Activated CD4-positive, alpha-beta T cell treated with anti-CD3 and anti-CD28 coated beads, Interleukin-2, amount 50 U/mL, for 24 hours (primary cell): ENCODE measurements around the gene ZNF606.
"Not testable (repeated sequence)": the region's sequence is repeated elsewhere in the genome, so short reads cannot be mapped to it uniquely, and the experiment has no call there.

ENCODE experiments used
- DNase-seq, 2 donors: peaks; one replicate each; pipeline ENCODE4 v3.0.0-alpha.2; 2020; ENCODE audit warnings: low read depth in 1 of 2, low spot score in 1 of 2

The ZNF606 gene

GRCh38 chr19:58010507-58010906 lies 7.9 kb upstream of the ZNF606 start:
- DNase-seq: no peak

GRCh38 chr19:58009666-58010301 lies 7.2 kb upstream of the ZNF606 start:
- DNase-seq: peak in 1 of 2 donors; percentile 30

- DNase-seq: no peak
These were observed 6.7 kb upstream of the ZNF606 start for GRCh38 chr19:58009301-58009665.

GRCh38 chr19:58008877-58009276 lies 6.3 kb upstream of the ZNF606 start:
- not testable (repeated sequence) for DNase-seq

GRCh38 chr19:58007285-58007684 lies 4.7 kb upstream of the ZNF606 start:
- no peak for DNase-seq

GRCh38 chr19:58003174-58003828 lies 681 bp upstream of the ZNF606 start:
- no peak for DNase-seq

- no peak for DNase-seq
These were observed 688 bp downstream of the ZNF606 start for GRCh38 chr19:58001895-58002369.

GRCh38 chr19:58000677-58001076 lies 1.9 kb downstream of the ZNF606 start:
- DNase-seq: no peak

- no peak for DNase-seq
These were observed 9.8 kb downstream of the ZNF606 start for GRCh38 chr19:57992841-57993240.

GRCh38 chr19:57978586-57979289 lies 23.9 kb downstream of the ZNF606 start:
- DNase-seq: no peak

- no peak for DNase-seq
These were observed 28.2 kb downstream of the ZNF606 start, which contains the start of gene C19orf18 for GRCh38 chr19:57974434-57974833. C19orf18 (minus strand) TSS chr19:57974534; CDS start chr19:57974432, 102 bp downstream.

- DNase-seq: no peak
These were observed 37.9 kb downstream of the ZNF606 start for GRCh38 chr19:57964761-57965160.

- no peak for DNase-seq
These were observed 40.8 kb downstream of the ZNF606 start for GRCh38 chr19:57961785-57962184.

GRCh38 chr19:57954996-57955395 lies 47.6 kb downstream of the ZNF606 start:
- no peak for DNase-seq

GRCh38 chr19:57949702-57950101 lies 52.9 kb downstream of the ZNF606 start:
- DNase-seq: no peak

- DNase-seq: no peak
These were observed 53.3 kb downstream of the ZNF606 start for GRCh38 chr19:57949296-57949695.

- DNase-seq: peak; percentile 79 to 91
These were observed 55.0 kb downstream of the ZNF606 start, which contains the start of gene ZNF256 for GRCh38 chr19:57947419-57948134. ZNF256 (minus strand) TSS chr19:57947706; CDS start chr19:57947474, 232 bp downstream.

GRCh38 chr19:57947088-57947418 lies 55.6 kb downstream of the ZNF606 start:
- no peak for DNase-seq

GRCh38 chr19:57946316-57946715 lies 56.3 kb downstream of the ZNF606 start:
- no peak for DNase-seq

GRCh38 chr19:57941593-57941992 lies 61.0 kb downstream of the ZNF606 start:
- DNase-seq: no peak

- DNase-seq: no peak
These were observed 66.9 kb downstream of the ZNF606 start for GRCh38 chr19:57935731-57936130.
